Activated T-helper 1 cell treated with Interleukin-2 at 50 U/mL for 16 hours (primary cell): ENCODE results near the gene UTF1.
"Not testable (repeated sequence)": the region's sequence is repeated elsewhere in the genome, so short reads cannot be mapped to it uniquely, and the experiment has no call there.

Experiments
- DNase-seq: peaks from one replicate; pipeline ENCODE4 v3.0.0-alpha.2; 2020; ENCODE audit warnings: low read depth

The UTF1 gene

GRCh38 chr10:133229265-133230043 lies 563 bp upstream of the UTF1 start:
- no peak for DNase-seq

- no peak for DNase-seq
Observed at GRCh38 chr10:133230387-133231195, 574 bp downstream of the UTF1 start.

GRCh38 chr10:133231244-133231945 lies 1.4 kb downstream of the UTF1 start:
- DNase-seq: no peak

DNA sequence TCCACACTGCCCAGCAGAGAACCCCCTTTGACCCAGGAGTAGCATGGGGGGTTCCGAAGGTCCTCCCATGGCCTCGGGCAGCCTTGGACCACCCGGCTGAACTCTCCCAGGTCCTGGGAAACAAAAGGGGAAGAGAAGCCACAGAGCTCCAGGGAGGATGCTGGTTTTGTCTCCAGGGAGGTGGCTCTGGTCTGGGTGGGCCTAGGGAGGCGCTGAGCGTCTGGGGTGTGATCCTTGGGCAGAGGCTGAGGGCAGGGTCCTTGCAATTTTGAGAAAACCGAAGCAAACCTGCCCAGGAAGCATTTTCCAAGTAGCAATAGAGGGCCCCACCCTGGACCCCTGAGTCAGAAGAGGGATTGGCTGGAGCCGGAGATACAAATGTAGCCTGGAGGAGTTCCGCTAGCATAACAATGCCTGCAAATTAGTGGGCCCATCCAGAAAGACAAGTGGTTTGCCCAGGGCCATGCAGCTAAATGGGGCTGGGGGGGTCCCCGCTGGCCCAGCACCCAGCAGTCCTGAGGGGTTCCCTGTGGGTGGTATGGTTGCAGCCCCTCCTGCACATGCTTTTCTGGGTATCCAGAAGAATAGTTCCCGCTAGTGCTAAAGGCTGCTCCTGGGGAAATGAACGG lies 2.0 kb downstream of the UTF1 start:
- DNase-seq: no peak

GRCh38 chr10:133234796-133235195 lies 4.8 kb downstream of the UTF1 start:
- DNase-seq: not testable (repeated sequence)

DNA sequence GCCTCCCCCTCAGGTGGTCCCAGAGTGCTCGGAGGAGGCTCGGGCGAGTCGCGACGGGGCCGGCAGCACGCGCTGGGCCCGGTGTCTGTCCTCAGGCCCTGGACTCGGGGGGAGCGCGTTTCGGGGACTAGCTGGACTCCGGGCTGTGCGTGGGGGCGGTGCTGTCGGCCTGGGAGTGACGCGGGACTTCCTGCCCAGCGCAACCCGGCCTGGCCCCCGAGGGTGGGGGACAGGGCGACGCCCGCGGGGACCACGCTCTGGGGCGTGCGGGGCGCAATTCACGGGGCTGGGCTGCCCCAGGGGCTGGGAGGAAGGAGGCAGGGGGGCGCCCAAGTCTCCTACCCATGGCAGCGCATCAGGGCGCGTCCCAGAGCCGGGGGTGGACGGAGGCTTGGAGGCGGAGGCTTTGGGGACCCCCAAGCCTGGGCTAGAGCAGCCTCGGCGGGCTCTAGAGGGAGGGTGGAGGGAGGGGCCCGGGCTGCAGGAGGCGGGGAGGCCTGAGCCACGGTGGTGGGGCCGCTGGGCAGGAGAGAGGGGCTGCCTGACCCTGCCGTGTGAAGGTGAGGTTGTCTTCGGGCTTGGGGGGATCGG lies 5.3 kb downstream of the UTF1 start:
- DNase-seq: no peak

GRCh38 chr10:133235932-133236331 lies 5.9 kb downstream of the UTF1 start:
- DNase-seq: no peak

DNA sequence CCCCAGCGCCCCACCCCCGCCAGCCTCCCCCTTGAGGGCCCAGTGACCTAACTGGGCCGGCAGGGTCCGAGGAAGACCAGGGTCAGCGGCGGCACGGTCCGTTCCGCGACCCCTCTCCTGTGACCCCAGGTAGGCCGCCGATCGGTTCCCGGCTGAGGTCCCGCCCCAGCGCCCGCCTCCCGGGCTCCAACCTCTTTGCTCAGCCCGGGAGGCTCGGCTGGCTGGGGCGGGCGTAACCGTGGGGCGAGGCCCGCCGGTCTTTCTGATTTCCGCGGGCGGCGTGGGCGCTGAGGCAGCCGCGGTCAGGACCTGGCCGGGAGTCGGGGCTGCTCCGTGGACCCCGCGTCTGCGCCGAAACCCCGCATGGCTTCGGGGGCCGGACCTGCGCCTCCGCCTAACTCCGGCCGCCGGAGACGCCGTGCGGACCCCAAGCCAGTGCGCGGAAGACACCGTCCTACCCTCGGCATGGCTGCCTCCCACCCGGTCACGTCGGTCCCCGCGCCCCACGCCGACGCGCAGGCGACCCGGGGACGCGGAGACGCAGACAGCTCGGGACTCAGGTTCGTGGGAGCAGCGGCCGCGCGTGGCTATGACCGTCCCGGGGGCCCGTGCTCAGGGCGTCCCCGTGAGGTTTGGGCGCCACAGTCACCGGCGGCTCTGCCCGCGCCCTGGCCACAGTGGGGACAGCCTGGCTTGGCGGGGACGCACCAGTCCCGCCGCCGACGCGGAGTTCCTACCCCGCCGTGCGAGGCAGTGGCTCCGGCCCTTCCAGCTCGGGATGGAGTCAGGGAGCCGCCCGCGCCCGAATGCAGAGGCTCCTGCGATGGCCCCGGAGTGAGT lies 6.6 kb downstream of the UTF1 start:
- no peak for DNase-seq

- no peak for DNase-seq
Observed at GRCh38 chr10:133237241-133237587, 7.2 kb downstream of the UTF1 start.

- no peak for DNase-seq
Observed at GRCh38 chr10:133237588-133238465, 7.8 kb downstream of the UTF1 start, which contains the start of gene VENTX. Gene VENTX (plus strand): TSS chr10:133237855. CDS start chr10:133237915, 60 bp downstream.

DNA sequence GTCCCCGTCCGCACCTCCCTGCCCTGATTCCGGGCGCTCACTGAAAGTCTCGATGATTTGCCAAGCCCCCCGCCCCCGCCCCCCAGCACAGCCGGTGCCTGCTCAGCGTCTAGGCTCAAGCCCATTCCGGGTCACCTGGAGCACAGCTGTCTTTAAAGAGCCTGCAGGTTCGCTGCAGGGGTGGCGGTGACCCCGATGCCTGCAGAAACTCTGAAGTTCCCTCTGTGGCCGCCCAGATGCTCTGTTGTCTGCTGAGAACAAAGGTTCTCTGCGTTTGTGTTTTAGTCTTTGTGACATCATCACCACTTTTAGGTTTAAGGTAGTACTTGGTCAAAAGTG lies 8.4 kb downstream of the UTF1 start:
- no peak for DNase-seq

DNA sequence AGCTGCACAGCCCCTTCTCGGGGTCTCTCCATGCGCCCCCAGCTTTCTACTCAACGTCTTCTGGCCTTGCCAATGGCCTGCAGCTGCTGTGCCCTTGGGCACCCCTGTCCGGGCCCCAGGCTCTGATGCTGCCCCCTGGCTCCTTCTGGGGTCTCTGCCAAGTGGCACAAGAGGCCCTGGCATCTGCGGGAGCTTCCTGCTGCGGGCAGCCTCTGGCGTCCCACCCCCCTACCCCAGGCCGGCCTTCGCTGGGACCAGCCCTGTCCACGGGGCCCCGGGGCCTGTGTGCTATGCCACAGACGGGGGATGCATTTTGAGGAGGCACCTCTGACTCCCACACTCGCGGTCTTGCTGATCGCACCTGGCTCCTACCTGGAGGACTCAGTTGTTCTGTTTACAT lies 10.0 kb downstream of the UTF1 start:
- DNase-seq: no peak

DNA sequence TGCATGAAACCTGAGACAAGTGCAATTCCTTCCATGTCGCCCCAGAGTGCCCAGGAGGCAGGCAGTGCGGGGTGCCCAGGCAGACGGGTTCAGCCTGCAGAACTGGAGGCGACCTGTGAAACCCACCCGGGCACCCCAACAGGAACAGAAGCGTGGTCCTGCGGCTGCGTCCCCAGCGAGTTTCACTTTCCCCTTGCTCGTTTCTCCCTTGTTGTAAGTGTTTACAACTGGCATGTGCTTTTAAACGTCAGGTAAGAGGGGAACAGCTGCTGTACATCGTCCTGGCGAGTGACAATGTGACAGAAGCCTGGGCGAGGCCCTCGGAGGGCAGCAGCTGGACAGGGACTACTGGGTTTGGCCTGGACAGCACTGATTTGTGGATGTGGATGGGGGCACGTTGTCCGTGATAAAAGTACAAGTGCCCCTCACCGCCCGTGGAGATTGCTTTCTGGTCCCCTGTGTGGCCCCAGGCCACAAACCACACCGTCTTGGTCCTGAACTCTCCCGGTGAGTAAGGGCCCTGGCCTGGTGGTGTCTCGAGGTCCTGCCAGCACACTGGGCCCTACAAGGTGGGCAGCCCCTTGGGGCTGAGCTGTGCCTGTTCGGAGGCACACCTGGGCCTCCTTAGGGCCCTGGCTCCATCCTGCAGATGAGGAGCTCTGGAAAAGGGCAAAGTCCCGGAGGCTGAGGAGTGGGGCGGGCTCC lies 11.6 kb downstream of the UTF1 start:
- DNase-seq: no peak

- no peak for DNase-seq
Observed at GRCh38 chr10:133242611-133243356, 12.8 kb downstream of the UTF1 start.

DNA sequence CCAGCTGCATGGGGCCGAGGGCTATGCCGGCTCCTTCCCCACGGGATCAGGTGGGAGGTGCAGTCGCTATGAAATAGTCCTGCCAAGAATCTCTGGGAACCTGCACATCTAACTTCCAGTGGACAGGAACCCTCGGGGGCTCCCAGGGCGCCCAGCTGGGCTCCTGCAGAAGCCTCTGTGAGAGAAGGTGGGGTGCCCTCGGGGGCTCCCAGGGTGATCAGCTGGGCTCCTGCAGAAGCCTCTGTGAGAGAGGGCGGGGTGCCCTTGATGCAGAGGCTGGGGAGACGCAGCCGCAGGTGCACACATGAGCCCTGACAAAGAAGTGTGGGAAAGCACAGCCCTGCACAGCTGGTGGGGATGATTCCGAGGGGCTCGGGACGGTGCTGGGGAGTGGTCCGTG lies 13.6 kb downstream of the UTF1 start:
- no peak for DNase-seq

DNA sequence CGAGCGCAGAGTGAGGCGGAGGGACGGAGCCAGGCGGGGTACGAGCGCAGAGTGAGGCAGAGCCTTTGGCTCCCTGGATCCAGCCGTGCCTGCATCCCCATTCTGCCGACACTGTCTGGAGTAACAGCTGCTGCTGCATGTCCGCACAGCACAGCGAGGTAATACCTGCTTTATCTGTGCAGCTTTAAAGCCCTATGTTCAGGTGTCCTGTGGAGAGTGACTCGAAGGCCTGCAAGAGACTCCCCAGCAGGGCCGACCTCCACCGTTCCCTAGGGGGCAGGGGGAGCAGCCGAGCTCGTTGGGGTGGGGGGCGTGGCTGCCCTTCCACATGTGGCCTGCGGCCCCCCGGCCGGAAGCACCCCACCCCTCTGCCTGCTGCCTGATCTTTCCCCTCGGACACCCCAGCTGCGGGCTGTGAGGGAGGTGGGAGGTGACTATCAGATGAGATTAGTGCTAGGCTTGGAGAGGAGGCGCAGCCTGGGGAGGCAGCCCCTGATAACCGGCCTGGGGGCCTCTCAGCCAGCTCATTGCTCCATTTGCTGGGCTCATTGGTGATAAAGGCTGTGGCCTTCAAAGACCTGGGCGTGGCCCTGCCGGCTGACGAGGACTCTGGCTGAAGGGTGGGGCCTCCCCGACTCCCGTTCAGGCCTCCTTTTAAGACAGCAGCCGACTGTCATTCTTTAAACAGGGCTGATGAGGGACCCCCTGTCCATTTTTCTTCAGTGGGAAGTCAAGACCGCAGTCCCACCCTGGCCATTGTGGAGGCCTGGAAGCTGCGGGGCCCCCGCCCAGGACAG lies 15.6 kb downstream of the UTF1 start:
- DNase-seq: no peak

- no peak for DNase-seq
Observed at GRCh38 chr10:133246236-133246626, 16.2 kb downstream of the UTF1 start.
